B cell (primary cell): ENCODE results near the gene ARMC12. TPM values are rescaled to one million over a fixed set of nuclear protein-coding genes. Genes with fewer than 3 reads are reported as not detected.

Experiments
- ATAC-seq: fragments of 200-7000 bp; cut with Tn5 transposase; one replicate; pipeline ENCODE4 v1.10.0; 2021; ENCODE audit warnings: low read depth, mild to moderate bottlenecking, moderate number of reproducible peaks, moderate library complexity
- CTCF ChIA-PET: fragments of 350-600 bp; sonication (Branson Sonifier 250); formaldehyde crosslinking; loops from one replicate; lab custom pipeline; 2021; ENCODE audit warnings: antibody characterized with exemption, inconsistent platforms; lab: Charles Lee
- POLR2A ChIA-PET: fragments of 350-600 bp; sonication (Branson Sonifier 250); formaldehyde crosslinking; loops from one replicate; lab custom pipeline; 2021; ENCODE audit warnings: antibody characterized with exemption; lab: Charles Lee
- DNase-seq: peaks from one replicate; pipeline ENCODE4 v3.0.0; 2013
- H2AFZ ChIP-seq: 2 replicates; pipeline ENCODE4 v1.6.1; 2012; ENCODE audit warnings: mild to moderate bottlenecking, low read depth, low read length; ENCODE audit not compliant: insufficient read depth, poor library complexity, severe bottlenecking
- H3K27ac ChIP-seq, 2 donors: 1 replicate in 1 of 2; 2 replicates in 1 of 2; pipeline ENCODE4 v1.5.1; 2012 to 2013; ENCODE audit warnings: low read length in 2 of 2, mild to moderate bottlenecking in 2 of 2, moderate library complexity in 1 of 2
- H3K27me3 ChIP-seq, 4 experiments: fragments of 200-600 bp in 1 of 4; sonication (generic) in 1 of 4; replicated peaks in 1 of 4; 1 replicate in 2 of 4; 2 replicates in 2 of 4; pipeline versions ENCODE4 v1.6.1 to v1.7.0; 2013 to 2016; ENCODE audit warnings: low read length in 3 of 4, mild to moderate bottlenecking in 2 of 4, mixed read lengths in 1 of 4, moderate library complexity in 1 of 4; ENCODE audit not compliant: insufficient read depth in 4 of 4, control insufficient read depth in 3 of 4; ENCODE audit errors: control extremely low read depth in 1 of 4
- H3K36me3 ChIP-seq, 2 experiments: replicated peaks in 1 of 2; 1 replicate in 1 of 2; 2 replicates in 1 of 2; pipeline versions ENCODE4 v1.6.1 to v1.7.1; 2013; ENCODE audit warnings: low read length in 1 of 2; ENCODE audit not compliant: insufficient read depth in 2 of 2, control insufficient read depth in 1 of 2; ENCODE audit errors: control extremely low read depth in 1 of 2, extremely low read depth in 1 of 2
- H3K4me1 ChIP-seq, 2 donors: fragments of 200-600 bp in 1 of 2; sonication (generic) in 1 of 2; 1 replicate in 1 of 2; 2 replicates in 1 of 2; pipeline versions ENCODE4 v1.5.1 to v1.6.1; 2013 to 2017; ENCODE audit warnings: low read length in 2 of 2; ENCODE audit not compliant: control insufficient read depth in 2 of 2, insufficient read depth in 2 of 2
- H3K4me2 ChIP-seq: replicated peaks from 2 replicates; pipeline ENCODE3; 2012; ENCODE audit warnings: mild to moderate bottlenecking, low read depth, low read length; ENCODE audit not compliant: poor library complexity, severe bottlenecking
- H3K4me3 ChIP-seq, 5 experiments: fragments of 200-600 bp in 1 of 5; sonication (generic) in 1 of 5; 1 replicate in 3 of 5; 2 replicates in 2 of 5; pipeline versions ENCODE4 v1.5.1 to v1.7.0; 2011 to 2016; ENCODE audit warnings: low read length in 4 of 5, mild to moderate bottlenecking in 4 of 5, low read depth in 2 of 5, control low read depth in 1 of 5, moderate library complexity in 1 of 5; ENCODE audit not compliant: insufficient read depth in 1 of 5; ENCODE audit errors: control extremely low read depth in 1 of 5, extremely low read depth in 1 of 5
- H3K79me2 ChIP-seq: fragments of 200-600 bp; sonication (generic); one replicate; pipeline ENCODE4 v1.6.0; 2016; ENCODE audit warnings: low read length; ENCODE audit not compliant: control insufficient read depth, insufficient read depth
- H3K9ac ChIP-seq: fragments of 200-600 bp; sonication (generic); 2 replicates; pipeline ENCODE4 v1.6.1; 2017; ENCODE audit warnings: mild to moderate bottlenecking, low read length, moderate library complexity
- H3K9me3 ChIP-seq, 3 donors: one replicate each; pipeline versions ENCODE4 v1.6.1 to v1.7.1; 2013; ENCODE audit warnings: low read length in 2 of 3; ENCODE audit not compliant: control insufficient read depth in 2 of 3, insufficient read depth in 1 of 3; ENCODE audit errors: control extremely low read depth in 1 of 3
- H4K20me1 ChIP-seq: 2 replicates; pipeline ENCODE4 v1.6.0; 2012; ENCODE audit warnings: mild to moderate bottlenecking, low read length; ENCODE audit not compliant: insufficient read depth, control insufficient read depth, poor library complexity, severe bottlenecking
- H3K27ac Mint-ChIP-seq: one replicate; pipeline ENCODE4 v1.8.0; 2021; ENCODE audit warnings: mixed read lengths
- H3K27me3 Mint-ChIP-seq: one replicate; pipeline ENCODE4 v1.8.0; 2021; ENCODE audit warnings: mixed read lengths
- H3K4me1 Mint-ChIP-seq: one replicate; pipeline ENCODE4 v1.8.0; 2021; ENCODE audit warnings: mixed read lengths
- H3K4me3 Mint-ChIP-seq: one replicate; pipeline ENCODE4 v1.8.0; 2021; ENCODE audit warnings: mixed read lengths
- H3K9me3 Mint-ChIP-seq: one replicate; pipeline ENCODE4 v1.8.0; 2022; ENCODE audit warnings: mixed read lengths; ENCODE audit not compliant: insufficient read depth
- EZH2 ChIP-seq: IDR thresholded peaks from 2 replicates; pipeline ENCODE4 v1.6.1; 2012; ENCODE audit warnings: borderline replicate concordance, low read depth, mild to moderate bottlenecking, moderate library complexity, low read length; ENCODE audit not compliant: insufficient read depth, poor library complexity, severe bottlenecking
- WGBS: methylation state at CpG from one replicate; pipeline ENCODE4 v1.1.5; 2013; ENCODE audit warnings: missing lambda C conversion rate; ENCODE audit not compliant: insufficient coverage; 5-methylcytosine and 5-hydroxymethylcytosine counted together
- intact Hi-C: fragments of 100-400 bp; cut with micrococcal nuclease; formaldehyde crosslinking; loops from one replicate; pipeline ENCODE4 v1.10.0; 2022
- polyA plus RNA-seq: library from polyadenylated mRNA; depleted of rRNA; stranded (reverse); fragments of >200 nt; gene quantifications from 2 replicates; pipeline ENCODE4 v1.2.3, GENCODE V29; 2012
- total RNA-seq, 2 donors: library from RNA; stranded (reverse); fragments of 120-200 nt in 1 of 2; gene quantifications; 1 replicate in 1 of 2; 2 replicates in 1 of 2; pipeline versions ENCODE4 v1.2.3 to v1.2.4, GENCODE V29; 2013 to 2022
- TF ChIP-seq, protein P1 (sequence below): fragments of 200-600 bp; IDR thresholded peaks from one replicate; pipeline ENCODE4 v1.8.0; 2022; ENCODE audit warnings: antibody characterized with exemption, mild to moderate bottlenecking

Gene ARMC12
- total and polyA plus RNA-seq, 2 donors (not counting 1 experiment from before 2014, with no cell fraction given): 0.52 to 2.8 TPM

- Histone ChIP-seq H3K4me3 (peak overlapping the region; percentile 55 to 82 (median 73)), H2AFZ (peak overlapping the region; percentile 76), H3K9ac (peak overlapping the region; percentile 69), H4K20me1 (no peaks in the 10 kb centered on the region), H3K79me2 (peaks cover 13% of the 10 kb centered on the region), H3K36me3 (no peaks in the 10 kb centered on the region), H3K27me3 (no peaks in the 10 kb centered on the region), H3K9me3 (peaks cover 0 to 3% (median 0%) of the 10 kb centered on the region in 3 donors), H3K4me1 (peaks cover 5 to 11% of the 10 kb centered on the region in 2 donors), H3K4me2 (peak overlapping the region; percentile 96), H3K27ac (peak overlapping the region; percentile 25 to 60)
- H3K27me3 Mint-ChIP-seq: no peaks in the 10 kb centered on the region
- no peaks in the 10 kb centered on the region for H3K9me3 Mint-ChIP-seq
- intact Hi-C loops: loop anchor here (1.0 to 2.0 kb wide), 2 partner anchors 31 to 44 kb away; no protein-coding TSS in a partner anchor
- peak; percentile 71 for DNase-seq
- H3K4me1 Mint-ChIP-seq: peaks cover 17% of the 10 kb centered on the region
- POLR2A ChIA-PET: interaction anchor here (0.6 to 1.5 kb wide), 3 partner anchors 19 to 1288 kb away, joined by 5 to 9 read pairs (median 5); no protein-coding TSS in a partner anchor
- ATAC-seq: peak; percentile 40
- under 1% methylated on average over 100 of the region's 100 CpGs for WGBS
- TF ChIP-seq, protein P1, sequence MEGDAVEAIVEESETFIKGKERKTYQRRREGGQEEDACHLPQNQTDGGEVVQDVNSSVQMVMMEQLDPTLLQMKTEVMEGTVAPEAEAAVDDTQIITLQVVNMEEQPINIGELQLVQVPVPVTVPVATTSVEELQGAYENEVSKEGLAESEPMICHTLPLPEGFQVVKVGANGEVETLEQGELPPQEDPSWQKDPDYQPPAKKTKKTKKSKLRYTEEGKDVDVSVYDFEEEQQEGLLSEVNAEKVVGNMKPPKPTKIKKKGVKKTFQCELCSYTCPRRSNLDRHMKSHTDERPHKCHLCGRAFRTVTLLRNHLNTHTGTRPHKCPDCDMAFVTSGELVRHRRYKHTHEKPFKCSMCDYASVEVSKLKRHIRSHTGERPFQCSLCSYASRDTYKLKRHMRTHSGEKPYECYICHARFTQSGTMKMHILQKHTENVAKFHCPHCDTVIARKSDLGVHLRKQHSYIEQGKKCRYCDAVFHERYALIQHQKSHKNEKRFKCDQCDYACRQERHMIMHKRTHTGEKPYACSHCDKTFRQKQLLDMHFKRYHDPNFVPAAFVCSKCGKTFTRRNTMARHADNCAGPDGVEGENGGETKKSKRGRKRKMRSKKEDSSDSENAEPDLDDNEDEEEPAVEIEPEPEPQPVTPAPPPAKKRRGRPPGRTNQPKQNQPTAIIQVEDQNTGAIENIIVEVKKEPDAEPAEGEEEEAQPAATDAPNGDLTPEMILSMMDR: no peak
- TF ChIP-seq EZH2: no peak
- peak overlapping the region; percentile 97 for H3K4me3 Mint-ChIP-seq
- CTCF ChIA-PET: interaction anchor here (0.9 to 2.7 kb wide), 7 partner anchors 19 to 101 kb away, joined by 3 to 16 read pairs (median 5); partner anchors contain the start of gene ARMC12
- H3K27ac Mint-ChIP-seq: peak overlapping the region; percentile 89
Observed at GRCh38 chr6:35687658-35688604, 48.9 kb upstream of the ARMC12 start.
